Liver (tissue), 9 donors: ENCODE results near the gene HDAC3. TPM values are rescaled to one million over a fixed set of nuclear protein-coding genes. Genes with fewer than 3 reads are reported as not detected.

Experiments used
- DNase-seq: peaks from one replicate; pipeline ENCODE4 v3.0.0-alpha.2; 2017; ENCODE audit warnings: low spot score
- H3K27ac ChIP-seq, 2 donors: one replicate each; pipeline ENCODE4 v1.7.0; 2013; ENCODE audit warnings: inconsistent platforms in 2 of 2, low read length in 2 of 2, control low read depth in 1 of 2, low read depth in 1 of 2, mild to moderate bottlenecking in 1 of 2
- H3K27me3 ChIP-seq, 4 donors: one replicate each; pipeline versions ENCODE4 v1.6.1 to v1.7.0; 2013; ENCODE audit warnings: low read length in 3 of 4, inconsistent platforms in 1 of 4, mild to moderate bottlenecking in 1 of 4, moderate library complexity in 1 of 4; ENCODE audit not compliant: control insufficient read depth in 4 of 4, insufficient read depth in 4 of 4
- H3K36me3 ChIP-seq, 4 donors: one replicate each; pipeline versions ENCODE4 v1.6.1 to v1.7.0; 2013; ENCODE audit warnings: low read length in 3 of 4, mild to moderate bottlenecking in 3 of 4, low read depth in 1 of 4, moderate library complexity in 1 of 4; ENCODE audit not compliant: control insufficient read depth in 4 of 4, insufficient read depth in 3 of 4
- H3K4me1 ChIP-seq, 4 donors: one replicate each; pipeline versions ENCODE4 v1.6.1 to v1.7.0; 2013; ENCODE audit warnings: low read length in 3 of 4, mild to moderate bottlenecking in 3 of 4, moderate library complexity in 1 of 4; ENCODE audit not compliant: control insufficient read depth in 4 of 4, insufficient read depth in 4 of 4
- H3K4me3 ChIP-seq, 3 donors: one replicate each; pipeline versions ENCODE4 v1.6.1 to v1.7.0; 2013; ENCODE audit warnings: low read length in 3 of 3, control low read depth in 1 of 3, low read depth in 1 of 3, mild to moderate bottlenecking in 1 of 3
- H3K9ac ChIP-seq, 2 donors: one replicate each; pipeline ENCODE4 v1.7.0; 2013; ENCODE audit warnings: low read length in 2 of 2, mild to moderate bottlenecking in 2 of 2, moderate library complexity in 2 of 2, control low read depth in 1 of 2, low read depth in 1 of 2
- H3K9me3 ChIP-seq, 4 donors: one replicate each; pipeline versions ENCODE4 v1.6.1 to v1.7.0; 2013; ENCODE audit warnings: low read length in 3 of 4; ENCODE audit not compliant: control insufficient read depth in 4 of 4
- CTCF ChIP-seq: fragments of 150-350 bp; IDR thresholded peaks from 2 replicates; pipeline ENCODE4 v1.5.1; 2017; ENCODE audit warnings: improper control_type of control experiment, low read depth, low read length; ENCODE audit not compliant: missing input control
- EGR1 ChIP-seq, 2 donors: IDR thresholded peaks; 2 replicates each; pipeline ENCODE4 v1.6.1; 2016 to 2018; ENCODE audit warnings: antibody characterized with exemption in 2 of 2, low read depth in 2 of 2
- FOXA1 ChIP-seq: IDR thresholded peaks from 2 replicates; pipeline ENCODE4 v1.6.1; 2016; ENCODE audit warnings: antibody characterized with exemption
- FOXA2 ChIP-seq: IDR thresholded peaks from 2 replicates; pipeline ENCODE4 v1.6.1; 2016; ENCODE audit warnings: antibody characterized with exemption
- GABPA ChIP-seq, 2 donors: IDR thresholded peaks in 1 of 2; conservative IDR thresholded peaks in 1 of 2; 2 replicates each; pipeline ENCODE4 v1.6.1; 2016; ENCODE audit warnings: antibody characterized with exemption in 2 of 2, mild to moderate bottlenecking in 1 of 2, moderate library complexity in 1 of 2
- HNF4A ChIP-seq, 2 donors: conservative IDR thresholded peaks; 2 replicates each; pipeline ENCODE4 v1.6.1; 2016; ENCODE audit warnings: antibody characterized with exemption in 2 of 2, mild to moderate bottlenecking in 2 of 2
- HNF4G ChIP-seq: IDR thresholded peaks from 2 replicates; pipeline ENCODE4 v1.6.1; 2016; ENCODE audit warnings: antibody characterized with exemption
- JUND ChIP-seq, 2 donors: IDR thresholded peaks; 2 replicates each; pipeline ENCODE4 v1.6.1; 2016; ENCODE audit warnings: antibody characterized with exemption in 2 of 2
- NR2F2 ChIP-seq: IDR thresholded peaks from 2 replicates; pipeline ENCODE4 v1.6.1; 2016; ENCODE audit warnings: antibody characterized with exemption
- RAD21 ChIP-seq, 2 donors: IDR thresholded peaks; 2 replicates each; pipeline ENCODE4 v1.6.1; 2016; ENCODE audit warnings: antibody characterized with exemption in 2 of 2, mild to moderate bottlenecking in 2 of 2
- REST ChIP-seq: IDR thresholded peaks from 2 replicates; pipeline ENCODE4 v1.6.1; 2016; ENCODE audit warnings: antibody characterized with exemption, mild to moderate bottlenecking
- RXRA ChIP-seq, 2 donors: IDR thresholded peaks; 2 replicates each; pipeline ENCODE4 v1.6.1; 2017 to 2018; ENCODE audit warnings: antibody characterized with exemption in 2 of 2, mild to moderate bottlenecking in 1 of 2
- SP1 ChIP-seq: IDR thresholded peaks from 2 replicates; pipeline ENCODE4 v1.6.1; 2018; ENCODE audit warnings: antibody characterized with exemption, mild to moderate bottlenecking
- TAF1 ChIP-seq: conservative IDR thresholded peaks from 2 replicates; pipeline ENCODE4 v1.6.1; 2016; ENCODE audit warnings: antibody characterized with exemption, mild to moderate bottlenecking
- YY1 ChIP-seq: IDR thresholded peaks from 2 replicates; pipeline ENCODE4 v1.6.1; 2016; ENCODE audit warnings: antibody characterized with exemption, mild to moderate bottlenecking
- ZBTB33 ChIP-seq: IDR thresholded peaks from 2 replicates; pipeline ENCODE4 v1.6.1; 2016; ENCODE audit warnings: antibody characterized with exemption
- WGBS: extraction: QIAGEN DNeasy Blood & Tissue Kit; methylation state at CpG from one replicate; pipeline ENCODE4 v1.1.7; 2013; 5-methylcytosine and 5-hydroxymethylcytosine counted together
- polyA plus RNA-seq, 2 donors: library from polyadenylated mRNA; stranded (reverse) in 1 of 2; unstranded in 1 of 2; fragments of 200-250 nt in 1 of 2; fragments of >200 nt in 1 of 2; fragmentation: Nextera tagmentation in 1 of 2; extraction: Ambion mirVana in 1 of 2; gene quantifications; one replicate each; pipeline versions ENCODE4 v1.2.1 to v1.2.3, GENCODE V29; 2013 to 2015
- total RNA-seq, 2 donors: library from RNA; depleted of rRNA; stranded (reverse); fragments of >200 nt; gene quantifications; one replicate each; pipeline ENCODE4 v1.2.3, GENCODE V29; 2014
- TF ChIP-seq, protein P1 (sequence below): IDR thresholded peaks from 2 replicates; pipeline ENCODE4 v1.6.1; 2016; ENCODE audit warnings: antibody characterized with exemption
- TF ChIP-seq, protein P2 (sequence below): IDR thresholded peaks from 2 replicates; pipeline ENCODE4 v1.6.1; 2016; ENCODE audit warnings: antibody characterized with exemption
- donor health status: healthy.
- donor health status: healthy.
- donor health status: healthy.
- donor health status: healthy.
- donor health status: healthy.

Gene HDAC3
- total and polyA plus RNA-seq, 4 donors: 20.1 to 45.3 (median 35.1) TPM

- H3K27ac ChIP-seq: no peak overlapping the region
- no peak overlapping the region for H3K9ac ChIP-seq
- H3K4me1 ChIP-seq: peaks cover 0 to 8% (median 6%) of the 10 kb centered on the region in 4 donors
- DNase-seq: no peak
- H3K9me3 ChIP-seq: no peaks in the 10 kb centered on the region
- WGBS: 98% methylated on average over 6 of the region's 6 CpGs
- TF ChIP-seq FOXA2: no peak
- TF ChIP-seq RAD21 (IDR thresholded peaks at IDR 0.05): no peak
- TF ChIP-seq HNF4A (conservative IDR thresholded peaks at IDR 0.05): no peak
- peaks cover 7 to 52% (median 45%) of the 10 kb centered on the region in 4 donors for H3K36me3 ChIP-seq
- H3K27me3 ChIP-seq: no peaks in the 10 kb centered on the region
- no peak overlapping the region for H3K4me3 ChIP-seq
Measured at GRCh38 chr5:141628175-141628788, 8.4 kb downstream of the HDAC3 start.

DNA sequence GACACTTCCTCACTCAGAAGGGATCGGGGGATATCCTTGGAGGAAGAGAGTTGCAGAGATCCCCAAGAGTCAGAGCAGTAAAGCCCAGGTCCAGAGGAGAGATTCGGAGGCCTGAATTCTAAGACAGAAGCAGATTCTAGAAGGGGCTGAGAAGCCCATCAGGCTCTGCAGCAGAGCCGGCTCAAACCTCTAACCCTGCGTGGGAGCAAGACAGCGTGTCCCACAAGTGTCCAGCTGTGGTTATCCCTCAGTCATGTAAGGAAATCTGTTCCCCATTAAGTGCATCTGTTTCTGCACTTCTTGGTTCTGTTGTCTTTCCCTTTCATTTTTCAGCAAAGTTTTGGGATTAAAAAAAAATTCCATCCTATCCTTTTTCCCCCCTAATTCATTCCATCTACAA lies 13.0 kb downstream of the HDAC3 start:
- TF ChIP-seq TAF1: no peak
- TF ChIP-seq HNF4A (conservative IDR thresholded peaks at IDR 0.05): no peak
- TF ChIP-seq SP1: no peak
- TF ChIP-seq GABPA (IDR thresholded peaks at IDR 0.05 in 1 of 2, conservative IDR thresholded peaks at IDR 0.05 in 1 of 2): no peak
- TF ChIP-seq EGR1 (IDR thresholded peaks at IDR 0.05; ENCODE audit: low read depth in 2 of 2): no peak
- Histone ChIP-seq H3K27me3 (no peaks in the 10 kb centered on the region), H3K4me3 (no peak overlapping the region), H3K27ac (no peak overlapping the region), H3K4me1 (peaks cover 0 to 10% (median 8%) of the 10 kb centered on the region in 4 donors), H3K9me3 (no peaks in the 10 kb centered on the region), H3K9ac (no peak overlapping the region), H3K36me3 (peaks cover 10 to 60% (median 54%) of the 10 kb centered on the region in 4 donors)
- no peak for DNase-seq
- WGBS: 89% methylated on average over 5 of the region's 5 CpGs

- Histone ChIP-seq H3K9me3 (no peaks in the 10 kb centered on the region), H3K27ac (no peak overlapping the region), H3K4me3 (no peak overlapping the region), H3K36me3 (peaks cover 10 to 57% (median 51%) of the 10 kb centered on the region in 4 donors), H3K4me1 (peaks cover 0 to 10% (median 8%) of the 10 kb centered on the region in 4 donors), H3K9ac (no peak overlapping the region), H3K27me3 (no peaks in the 10 kb centered on the region)
- DNase-seq: no peak
- no peak for TF ChIP-seq REST
- TF ChIP-seq RXRA (IDR thresholded peaks at IDR 0.05): no peak
- no peak for TF ChIP-seq FOXA2
- no peak for TF ChIP-seq HNF4G
- TF ChIP-seq HNF4A (conservative IDR thresholded peaks at IDR 0.05): no peak
- no peak for TF ChIP-seq RAD21 (IDR thresholded peaks at IDR 0.05)
- no peak for TF ChIP-seq JUND (IDR thresholded peaks at IDR 0.05)
- no peak for TF ChIP-seq CTCF
- TF ChIP-seq, protein P1, sequence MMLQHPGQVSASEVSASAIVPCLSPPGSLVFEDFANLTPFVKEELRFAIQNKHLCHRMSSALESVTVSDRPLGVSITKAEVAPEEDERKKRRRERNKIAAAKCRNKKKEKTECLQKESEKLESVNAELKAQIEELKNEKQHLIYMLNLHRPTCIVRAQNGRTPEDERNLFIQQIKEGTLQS: no peak
- no peak for TF ChIP-seq NR2F2
- TF ChIP-seq FOXA1: no peak
- no peak for TF ChIP-seq GABPA (IDR thresholded peaks at IDR 0.05 in 1 of 2, conservative IDR thresholded peaks at IDR 0.05 in 1 of 2)
- no peak for TF ChIP-seq TAF1
- no peak for TF ChIP-seq ZBTB33
- TF ChIP-seq, protein P2, sequence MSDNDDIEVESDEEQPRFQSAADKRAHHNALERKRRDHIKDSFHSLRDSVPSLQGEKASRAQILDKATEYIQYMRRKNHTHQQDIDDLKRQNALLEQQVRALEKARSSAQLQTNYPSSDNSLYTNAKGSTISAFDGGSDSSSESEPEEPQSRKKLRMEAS: no peak
- TF ChIP-seq YY1: no peak
- no peak for TF ChIP-seq SP1
- no peak for TF ChIP-seq EGR1 (IDR thresholded peaks at IDR 0.05; ENCODE audit: low read depth in 2 of 2)
Measured at GRCh38 chr5:141623186-141623585, 13.5 kb downstream of the HDAC3 start.
